ENCODE results near the gene COQ5. TPM values are rescaled to one million over a fixed set of nuclear protein-coding genes. Genes with fewer than 3 reads are reported as not detected.
"Not testable (repeated sequence)": the region's sequence is repeated elsewhere in the genome, so short reads cannot be mapped to it uniquely, and the experiment has no call there.

The COQ5 gene
- total RNA-seq, 1 experiment from 2014 or later, result 14.2 TPM

GRCh38 chr12:120529641-120530417 lies 871 bp upstream of the COQ5 start:
- peak; percentile 74 for DNase-seq (ENCODE audit: low spot score)

- no peak for DNase-seq (ENCODE audit: low spot score)
Observed at GRCh38 chr12:120522568-120522967, 6.4 kb downstream of the COQ5 start.

- not testable (repeated sequence) for DNase-seq (ENCODE audit: low spot score)
Observed at GRCh38 chr12:120519324-120519723, 9.6 kb downstream of the COQ5 start.

- DNase-seq (ENCODE audit: low spot score), result no peak
Observed at GRCh38 chr12:120515496-120515895, 13.5 kb downstream of the COQ5 start.

GRCh38 chr12:120514002-120514401 lies 15.0 kb downstream of the COQ5 start:
- no peak for DNase-seq (ENCODE audit: low spot score)

- DNase-seq (ENCODE audit: low spot score), result no peak
Observed at GRCh38 chr12:120508537-120508936, 20.4 kb downstream of the COQ5 start.

- no peak for DNase-seq (ENCODE audit: low spot score)
Observed at GRCh38 chr12:120504587-120504986, 24.4 kb downstream of the COQ5 start.

- DNase-seq (ENCODE audit: low spot score), result no peak
Observed at GRCh38 chr12:120500581-120500980, 28.4 kb downstream of the COQ5 start.

- no peak for DNase-seq (ENCODE audit: low spot score)
Observed at GRCh38 chr12:120498870-120499515, 30.0 kb downstream of the COQ5 start.

- DNase-seq (ENCODE audit: low spot score), result no peak
Observed at GRCh38 chr12:120497524-120498150, 31.3 kb downstream of the COQ5 start.

GRCh38 chr12:120496413-120497340 lies 32.3 kb downstream of the COQ5 start:
- peak; percentile 37 for DNase-seq (ENCODE audit: low spot score)

- peak; percentile 99 for DNase-seq (ENCODE audit: low spot score)
Observed at GRCh38 chr12:120495731-120496412, 33.1 kb downstream of the COQ5 start, which contains the start of gene DYNLL1. Gene DYNLL1 (plus strand): TSS chr12:120496113. CDS start chr12:120496422, 309 bp downstream.

- no peak for DNase-seq (ENCODE audit: low spot score)
Observed at GRCh38 chr12:120495186-120495730, 33.7 kb downstream of the COQ5 start.

- DNase-seq (ENCODE audit: low spot score), result no peak
Observed at GRCh38 chr12:120490833-120491512, 38.0 kb downstream of the COQ5 start.

- DNase-seq (ENCODE audit: low spot score), result no peak
Observed at GRCh38 chr12:120490325-120490724, 38.6 kb downstream of the COQ5 start.

- no peak for DNase-seq (ENCODE audit: low spot score)
Observed at GRCh38 chr12:120489018-120489417, 39.9 kb downstream of the COQ5 start.

GRCh38 chr12:120488057-120488640 lies 40.8 kb downstream of the COQ5 start:
- DNase-seq (ENCODE audit: low spot score), result no peak

GRCh38 chr12:120487552-120487951 lies 41.4 kb downstream of the COQ5 start:
- not testable (repeated sequence) for DNase-seq (ENCODE audit: low spot score)

All from HT-29 (cell line).